Measurements from ENCODE around the gene C5AR2. TPM values are rescaled to one million over a fixed set of nuclear protein-coding genes. Genes with fewer than 3 reads are reported as not detected.

The C5AR2 gene
- total and polyA plus RNA-seq, 4 donors = 0.61 to 2.8 (median 1.8) TPM

GRCh38 chr19:47309608-47310007 lies 22.4 kb upstream of the C5AR2 start, which contains the start of gene C5AR1:
C5AR1 (plus strand) TSS chr19:47309861; CDS start chr19:47309896, 35 bp downstream.
- no peak for DNase-seq (ENCODE audit: low spot score)
- peak within 1 kb of the TSS; percentile 12 to 54 for H3K27ac ChIP-seq (ENCODE audit: low read depth in 1 of 2, low read length in 2 of 2)
- H3K4me3 ChIP-seq (ENCODE audit: low read depth in 1 of 3, low read length in 3 of 3) = peak within 1 kb of the TSS in 1 of 3 donors; percentile 12
- H3K36me3 ChIP-seq (ENCODE audit: control insufficient read depth in 4 of 4, insufficient read depth in 3 of 4, low read depth in 1 of 4, low read length in 3 of 4) = no peaks in the 10 kb centered on the region
- TF ChIP-seq TAF1 (conservative IDR thresholded peaks at IDR 0.05) = peak; percentile 17
- no peak for TF ChIP-seq JUND (IDR thresholded peaks at IDR 0.05)
- H3K9me3 ChIP-seq (ENCODE audit: control insufficient read depth in 4 of 4, low read length in 3 of 4) = no peaks in the 10 kb centered on the region
- peaks cover 0 to 5% (median under 1%) of the 10 kb centered on the region in 4 donors for H3K4me1 ChIP-seq (ENCODE audit: control insufficient read depth in 4 of 4, insufficient read depth in 4 of 4, low read length in 3 of 4)
- 55% methylated on average over 12 of the region's 12 CpGs for WGBS
- H3K27me3 ChIP-seq (ENCODE audit: control insufficient read depth in 4 of 4, insufficient read depth in 4 of 4, low read length in 3 of 4) = no peaks in the 10 kb centered on the region
- H3K9ac ChIP-seq (ENCODE audit: low read depth in 1 of 2, low read length in 2 of 2) = peak within 1 kb of the TSS in 1 of 2 donors; percentile 53

DNA sequence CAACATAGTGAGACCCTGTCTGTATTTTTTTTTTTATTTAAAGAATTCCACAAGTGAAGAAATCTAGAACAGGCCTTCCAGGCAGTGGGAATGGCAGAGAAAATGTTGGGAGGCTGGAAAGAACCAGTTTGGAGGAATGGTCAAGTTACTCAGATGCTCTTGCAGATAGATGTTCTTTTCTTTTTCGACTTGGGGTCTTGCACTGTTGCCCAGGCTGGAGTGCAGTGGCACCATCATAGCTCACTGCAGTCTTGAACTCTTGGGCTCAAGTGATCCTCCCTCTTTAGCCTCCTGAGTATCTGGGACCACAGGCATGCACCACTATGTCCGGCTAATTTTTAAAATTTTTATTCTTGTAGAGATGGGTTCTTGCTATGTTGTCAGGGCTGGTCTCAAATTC lies 21.7 kb upstream of the C5AR2 start:
- Histone ChIP-seq H3K36me3 (ENCODE audit: control insufficient read depth in 4 of 4, insufficient read depth in 3 of 4, low read depth in 1 of 4, low read length in 3 of 4) (no peaks in the 10 kb centered on the region), H3K27ac (ENCODE audit: low read depth in 1 of 2, low read length in 2 of 2) (peak overlapping the region in 1 of 2 donors; percentile 54), H3K4me3 (ENCODE audit: low read depth in 1 of 3, low read length in 3 of 3) (no peak overlapping the region), H3K4me1 (ENCODE audit: control insufficient read depth in 4 of 4, insufficient read depth in 4 of 4, low read length in 3 of 4) (peaks cover 0 to 8% (median under 1%) of the 10 kb centered on the region in 4 donors), H3K9me3 (ENCODE audit: control insufficient read depth in 4 of 4, low read length in 3 of 4) (no peaks in the 10 kb centered on the region), H3K9ac (ENCODE audit: low read depth in 1 of 2, low read length in 2 of 2) (no peak overlapping the region), H3K27me3 (ENCODE audit: control insufficient read depth in 4 of 4, insufficient read depth in 4 of 4, low read length in 3 of 4) (no peaks in the 10 kb centered on the region)
- 97% methylated on average over 2 of the region's 2 CpGs for WGBS
- DNase-seq (ENCODE audit: low spot score) = no peak
- TF ChIP-seq YY1 (IDR thresholded peaks at IDR 0.05) = no peak

DNA sequence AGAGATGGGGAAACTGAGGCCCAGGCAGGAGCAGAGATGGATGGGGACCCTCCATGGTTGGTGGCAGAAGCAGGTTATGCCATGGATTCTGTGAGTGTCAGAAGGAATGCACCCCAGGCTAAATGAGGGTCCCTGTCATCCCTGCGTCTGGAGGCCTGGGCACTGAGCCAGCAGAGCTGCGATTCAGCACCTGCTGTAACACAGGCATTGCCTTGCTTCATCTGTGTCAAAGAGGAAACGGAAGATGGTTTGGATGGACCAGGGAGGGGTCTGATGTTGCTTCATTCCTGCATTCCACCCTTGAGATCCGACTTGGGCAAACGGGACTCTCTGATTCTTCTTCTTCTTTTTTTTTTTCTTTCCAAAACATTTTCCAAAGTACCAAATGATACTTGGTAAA lies 21.2 kb upstream of the C5AR2 start:
- H3K27ac ChIP-seq (ENCODE audit: low read depth in 1 of 2, low read length in 2 of 2) = peak overlapping the region in 1 of 2 donors; percentile 54
- H3K9ac ChIP-seq (ENCODE audit: low read depth in 1 of 2, low read length in 2 of 2) = peak overlapping the region in 1 of 2 donors; percentile 53
- H3K36me3 ChIP-seq (ENCODE audit: control insufficient read depth in 4 of 4, insufficient read depth in 3 of 4, low read depth in 1 of 4, low read length in 3 of 4) = no peaks in the 10 kb centered on the region
- no peaks in the 10 kb centered on the region for H3K27me3 ChIP-seq (ENCODE audit: control insufficient read depth in 4 of 4, insufficient read depth in 4 of 4, low read length in 3 of 4)
- no peaks in the 10 kb centered on the region for H3K9me3 ChIP-seq (ENCODE audit: control insufficient read depth in 4 of 4, low read length in 3 of 4)
- TF ChIP-seq TAF1 (conservative IDR thresholded peaks at IDR 0.05) (no peak), RXRA (IDR thresholded peaks at IDR 0.05) (peak in 1 of 2 donors; percentile 14), ATF3 (IDR thresholded peaks at IDR 0.05) (no peak), JUND (IDR thresholded peaks at IDR 0.05) (no peak), EGR1 (IDR thresholded peaks at IDR 0.05; ENCODE audit: low read depth in 2 of 2) (no peak)
- WGBS = 28% methylated on average over 5 of the region's 5 CpGs
- no peak for DNase-seq (ENCODE audit: low spot score)
- H3K4me1 ChIP-seq (ENCODE audit: control insufficient read depth in 4 of 4, insufficient read depth in 4 of 4, low read length in 3 of 4) = peaks cover 3 to 6% (median 3%) of the 10 kb centered on the region in 4 donors
- peak overlapping the region in 1 of 3 donors; percentile 12 for H3K4me3 ChIP-seq (ENCODE audit: low read depth in 1 of 3, low read length in 3 of 3)

- Histone ChIP-seq H3K27ac (ENCODE audit: low read depth in 1 of 2, low read length in 2 of 2) (peak overlapping the region in 1 of 2 donors; percentile 4), H3K27me3 (ENCODE audit: control insufficient read depth in 4 of 4, insufficient read depth in 4 of 4, low read length in 3 of 4) (no peaks in the 10 kb centered on the region)
- TF ChIP-seq RXRA (IDR thresholded peaks at IDR 0.05) (no peak), RAD21 (IDR thresholded peaks at IDR 0.05) (no peak), GABPA (IDR thresholded peaks at IDR 0.05 in 1 of 2, conservative IDR thresholded peaks at IDR 0.05 in 1 of 2) (no peak), EGR1 (IDR thresholded peaks at IDR 0.05; ENCODE audit: low read depth in 2 of 2) (no peak), FOXA2 (IDR thresholded peaks at IDR 0.05) (no peak), HNF4A (conservative IDR thresholded peaks at IDR 0.05) (no peak), FOXA1 (IDR thresholded peaks at IDR 0.05) (no peak), JUND (IDR thresholded peaks at IDR 0.05) (no peak), REST (IDR thresholded peaks at IDR 0.05) (no peak), NR2F2 (IDR thresholded peaks at IDR 0.05) (no peak), CTCF (IDR thresholded peaks at IDR 0.05; ENCODE audit: low read depth, low read length, missing input control) (no peak)
- TF ChIP-seq, protein P1, sequence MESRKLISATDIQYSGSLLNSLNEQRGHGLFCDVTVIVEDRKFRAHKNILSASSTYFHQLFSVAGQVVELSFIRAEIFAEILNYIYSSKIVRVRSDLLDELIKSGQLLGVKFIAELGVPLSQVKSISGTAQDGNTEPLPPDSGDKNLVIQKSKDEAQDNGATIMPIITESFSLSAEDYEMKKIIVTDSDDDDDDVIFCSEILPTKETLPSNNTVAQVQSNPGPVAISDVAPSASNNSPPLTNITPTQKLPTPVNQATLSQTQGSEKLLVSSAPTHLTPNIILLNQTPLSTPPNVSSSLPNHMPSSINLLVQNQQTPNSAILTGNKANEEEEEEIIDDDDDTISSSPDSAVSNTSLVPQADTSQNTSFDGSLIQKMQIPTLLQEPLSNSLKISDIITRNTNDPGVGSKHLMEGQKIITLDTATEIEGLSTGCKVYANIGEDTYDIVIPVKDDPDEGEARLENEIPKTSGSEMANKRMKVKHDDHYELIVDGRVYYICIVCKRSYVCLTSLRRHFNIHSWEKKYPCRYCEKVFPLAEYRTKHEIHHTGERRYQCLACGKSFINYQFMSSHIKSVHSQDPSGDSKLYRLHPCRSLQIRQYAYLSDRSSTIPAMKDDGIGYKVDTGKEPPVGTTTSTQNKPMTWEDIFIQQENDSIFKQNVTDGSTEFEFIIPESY (IDR thresholded peaks at IDR 0.05) = no peak
Measured at GRCh38 chr19:47312366-47313006, 19.5 kb upstream of the C5AR2 start.

More at GRCh38 chr19:47312366-47313006, 19.5 kb upstream of the C5AR2 start:
- Histone ChIP-seq H3K36me3 (ENCODE audit: control insufficient read depth in 4 of 4, insufficient read depth in 3 of 4, low read depth in 1 of 4, low read length in 3 of 4) (no peaks in the 10 kb centered on the region), H3K4me3 (ENCODE audit: low read depth in 1 of 3, low read length in 3 of 3) (no peak overlapping the region), H3K9me3 (ENCODE audit: control insufficient read depth in 4 of 4, low read length in 3 of 4) (no peaks in the 10 kb centered on the region), H3K4me1 (ENCODE audit: control insufficient read depth in 4 of 4, insufficient read depth in 4 of 4, low read length in 3 of 4) (peaks cover 3 to 6% (median 3%) of the 10 kb centered on the region in 4 donors), H3K9ac (ENCODE audit: low read depth in 1 of 2, low read length in 2 of 2) (no peak overlapping the region)
- DNase-seq (ENCODE audit: low spot score) = no peak
- WGBS = 90% methylated on average over 5 of the region's 5 CpGs

All from liver (tissue), 9 donors.